Neural progenitor cell (in vitro differentiated cells): ENCODE measurements around the gene ARID5B. TPM values are rescaled to one million over a fixed set of nuclear protein-coding genes. Genes with fewer than 3 reads are reported as not detected.

ENCODE experiments used
- DNase-seq: peaks from one replicate; pipeline ENCODE4 v3.0.0-alpha.2; 2016; ENCODE audit warnings: low spot score
- H2AFZ ChIP-seq: fragments of 200-600 bp; sonication (generic); replicated peaks from 2 replicates; pipeline ENCODE4 v1.6.1; 2016; ENCODE audit warnings: antibody characterized with exemption
- H3F3A ChIP-seq: fragments of 200-600 bp; sonication (generic); 2 replicates; pipeline ENCODE4 v1.6.1; 2016; ENCODE audit warnings: antibody characterized with exemption, low read depth
- H3K27ac ChIP-seq: fragments of 200-600 bp; sonication (generic); 2 replicates; pipeline ENCODE4 v1.5.1; 2016; ENCODE audit warnings: mild to moderate bottlenecking
- H3K27me3 ChIP-seq: fragments of 200-600 bp; sonication (generic); 2 replicates; pipeline ENCODE4 v1.6.1; 2016; ENCODE audit warnings: mild to moderate bottlenecking, moderate library complexity
- H3K36me3 ChIP-seq: fragments of 200-600 bp; sonication (generic); 2 replicates; pipeline ENCODE4 v1.5.1; 2016
- H3K4me1 ChIP-seq: fragments of 200-600 bp; sonication (generic); 2 replicates; pipeline ENCODE4 v1.6.1; 2016; ENCODE audit warnings: mixed run types
- H3K4me2 ChIP-seq: fragments of 200-600 bp; sonication (generic); 2 replicates; pipeline ENCODE4 v1.6.1; 2016
- H3K4me3 ChIP-seq: fragments of 200-600 bp; sonication (generic); 2 replicates; pipeline ENCODE4 v1.5.1; 2016
- H3K79me2 ChIP-seq: fragments of 200-600 bp; sonication (generic); 2 replicates; pipeline ENCODE4 v1.6.1; 2016; ENCODE audit warnings: low read depth
- H3K9ac ChIP-seq: fragments of 200-600 bp; sonication (generic); 2 replicates; pipeline ENCODE4 v1.6.1; 2016
- H3K9me3 ChIP-seq: fragments of 200-600 bp; sonication (generic); 2 replicates; pipeline ENCODE4 v1.5.1; 2016; ENCODE audit warnings: low read depth
- H4K20me1 ChIP-seq: fragments of 200-600 bp; sonication (generic); 2 replicates; pipeline ENCODE4 v1.6.1; 2016; ENCODE audit warnings: low read depth
- H3K27ac Mint-ChIP-seq: 3 replicates; pipeline ENCODE4 v1.8.0; 2021; ENCODE audit warnings: mixed read lengths
- H3K27me3 Mint-ChIP-seq: 2 replicates; pipeline ENCODE4 v1.8.0; 2022; ENCODE audit warnings: low read depth, mild to moderate bottlenecking, inconsistent platforms, moderate library complexity, mixed read lengths; ENCODE audit not compliant: insufficient read depth
- H3K36me3 Mint-ChIP-seq: 3 replicates; pipeline ENCODE4 v1.8.0; 2021; ENCODE audit warnings: mixed read lengths
- H3K4me1 Mint-ChIP-seq: 3 replicates; pipeline ENCODE4 v1.8.0; 2021; ENCODE audit warnings: mixed read lengths
- H3K4me3 Mint-ChIP-seq: 3 replicates; pipeline ENCODE4 v1.8.0; 2021; ENCODE audit warnings: mild to moderate bottlenecking, moderate library complexity, mixed read lengths
- H3K9me3 Mint-ChIP-seq: 3 replicates; pipeline ENCODE4 v1.8.0; 2020; ENCODE audit warnings: mixed read lengths
- CTCF ChIP-seq: fragments of 200-600 bp; sonication (generic); IDR thresholded peaks from 2 replicates; pipeline ENCODE4 v1.5.1; 2017; ENCODE audit warnings: antibody characterized with exemption, mild to moderate bottlenecking
- EZH2 ChIP-seq: fragments of 200-600 bp; sonication (generic); IDR thresholded peaks from 2 replicates; pipeline ENCODE4 v1.6.1; 2017; ENCODE audit warnings: antibody characterized with exemption, mild to moderate bottlenecking, moderate library complexity
- EZH2phosphoT487 ChIP-seq: fragments of 200-600 bp; sonication (generic); IDR thresholded peaks from 2 replicates; pipeline ENCODE4 v1.6.1; 2017; ENCODE audit warnings: antibody characterized with exemption
- total RNA-seq: library from RNA; depleted of rRNA; stranded (reverse); fragments of >200 nt; gene quantifications from 2 replicates; pipeline ENCODE4 v1.2.3, GENCODE V29; 2015; ENCODE audit warnings: low replicate concordance

The ARID5B gene
- total RNA-seq, 1 donor from 2014 or later = 1.5 TPM

- H3K4me2 ChIP-seq = no peak overlapping the region
- no peaks in the 10 kb centered on the region for H3K36me3 ChIP-seq
- H3K9ac ChIP-seq = no peak overlapping the region
- no peak for DNase-seq
- no peaks in the 10 kb centered on the region for H3K9me3 ChIP-seq
- no peak overlapping the region for H2AFZ ChIP-seq
- Mint-ChIP-seq H3K27me3 (no peaks in the 10 kb centered on the region), H3K36me3 (peaks cover 20% of the 10 kb centered on the region), H3K27ac (no peak overlapping the region), H3K4me1 (peaks cover 27% of the 10 kb centered on the region), H3K4me3 (no peak overlapping the region), H3K9me3 (no peaks in the 10 kb centered on the region)
- no peaks in the 10 kb centered on the region for H4K20me1 ChIP-seq
- peaks cover 3% of the 10 kb centered on the region for H3K4me1 ChIP-seq
- no peaks in the 10 kb centered on the region for H3K27me3 ChIP-seq
- no peak overlapping the region for H3K27ac ChIP-seq
- no peaks in the 10 kb centered on the region for H3F3A ChIP-seq
- no peaks in the 10 kb centered on the region for H3K79me2 ChIP-seq
- no peak overlapping the region for H3K4me3 ChIP-seq
- TF ChIP-seq CTCF (no peak), EZH2 (no peak), EZH2phosphoT487 (no peak)
Measured at GRCh38 chr10:61939902-61940301, 38.4 kb downstream of the ARID5B start.

GRCh38 chr10:61941202-61941681, 39.7 kb downstream of the ARID5B start:
- H3K4me1 Mint-ChIP-seq = peaks cover 27% of the 10 kb centered on the region
- no peaks in the 10 kb centered on the region for H3K9me3 Mint-ChIP-seq
- Histone ChIP-seq H3K4me2 (no peak overlapping the region), H3K36me3 (no peaks in the 10 kb centered on the region), H3K4me3 (no peak overlapping the region), H3K4me1 (peaks cover 3% of the 10 kb centered on the region), H3F3A (no peaks in the 10 kb centered on the region), H3K9me3 (no peaks in the 10 kb centered on the region), H3K27ac (no peak overlapping the region), H3K27me3 (no peaks in the 10 kb centered on the region), H4K20me1 (no peaks in the 10 kb centered on the region), H3K9ac (no peak overlapping the region), H2AFZ (no peak overlapping the region), H3K79me2 (no peaks in the 10 kb centered on the region)
- H3K27ac Mint-ChIP-seq = no peak overlapping the region
- H3K27me3 Mint-ChIP-seq = no peaks in the 10 kb centered on the region
- peaks cover 20% of the 10 kb centered on the region for H3K36me3 Mint-ChIP-seq
- H3K4me3 Mint-ChIP-seq = no peak overlapping the region
- no peak for DNase-seq
- no peak for TF ChIP-seq CTCF
- TF ChIP-seq EZH2phosphoT487 = no peak
- no peak for TF ChIP-seq EZH2

- Mint-ChIP-seq H3K36me3 (peaks cover 21% of the 10 kb centered on the region), H3K27ac (no peak overlapping the region), H3K4me1 (peaks cover 24% of the 10 kb centered on the region), H3K9me3 (no peaks in the 10 kb centered on the region), H3K4me3 (no peak overlapping the region), H3K27me3 (no peaks in the 10 kb centered on the region)
- DNase-seq = no peak
- H3K4me3 ChIP-seq = no peak overlapping the region
- H3K4me1 ChIP-seq = peaks cover 3% of the 10 kb centered on the region
- H3K4me2 ChIP-seq = no peak overlapping the region
- H3K27me3 ChIP-seq = no peaks in the 10 kb centered on the region
- H3K9me3 ChIP-seq = no peaks in the 10 kb centered on the region
- H3K36me3 ChIP-seq = no peaks in the 10 kb centered on the region
- no peaks in the 10 kb centered on the region for H3F3A ChIP-seq
- no peaks in the 10 kb centered on the region for H3K79me2 ChIP-seq
- TF ChIP-seq EZH2phosphoT487 = no peak
- no peak overlapping the region for H3K9ac ChIP-seq
- H3K27ac ChIP-seq = no peak overlapping the region
- no peak overlapping the region for H2AFZ ChIP-seq
- no peaks in the 10 kb centered on the region for H4K20me1 ChIP-seq
Measured at GRCh38 chr10:61942604-61943461, 41.3 kb downstream of the ARID5B start.
